Stimulated activated CD8-positive, alpha-beta memory T cell treated with anti-CD3 and anti-CD28 coated beads, Interleukin-2, amount 100 ng/mL, for 48 hours (primary cell): ENCODE results near the gene WDSUB1.

ENCODE experiments used
- DNase-seq, 2 donors: peaks; one replicate each; pipeline ENCODE4 v3.0.0-alpha.2; 2020; ENCODE audit warnings: low read depth in 2 of 2

WDSUB1 gene, protein sequence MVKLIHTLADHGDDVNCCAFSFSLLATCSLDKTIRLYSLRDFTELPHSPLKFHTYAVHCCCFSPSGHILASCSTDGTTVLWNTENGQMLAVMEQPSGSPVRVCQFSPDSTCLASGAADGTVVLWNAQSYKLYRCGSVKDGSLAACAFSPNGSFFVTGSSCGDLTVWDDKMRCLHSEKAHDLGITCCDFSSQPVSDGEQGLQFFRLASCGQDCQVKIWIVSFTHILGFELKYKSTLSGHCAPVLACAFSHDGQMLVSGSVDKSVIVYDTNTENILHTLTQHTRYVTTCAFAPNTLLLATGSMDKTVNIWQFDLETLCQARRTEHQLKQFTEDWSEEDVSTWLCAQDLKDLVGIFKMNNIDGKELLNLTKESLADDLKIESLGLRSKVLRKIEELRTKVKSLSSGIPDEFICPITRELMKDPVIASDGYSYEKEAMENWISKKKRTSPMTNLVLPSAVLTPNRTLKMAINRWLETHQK

DNA sequence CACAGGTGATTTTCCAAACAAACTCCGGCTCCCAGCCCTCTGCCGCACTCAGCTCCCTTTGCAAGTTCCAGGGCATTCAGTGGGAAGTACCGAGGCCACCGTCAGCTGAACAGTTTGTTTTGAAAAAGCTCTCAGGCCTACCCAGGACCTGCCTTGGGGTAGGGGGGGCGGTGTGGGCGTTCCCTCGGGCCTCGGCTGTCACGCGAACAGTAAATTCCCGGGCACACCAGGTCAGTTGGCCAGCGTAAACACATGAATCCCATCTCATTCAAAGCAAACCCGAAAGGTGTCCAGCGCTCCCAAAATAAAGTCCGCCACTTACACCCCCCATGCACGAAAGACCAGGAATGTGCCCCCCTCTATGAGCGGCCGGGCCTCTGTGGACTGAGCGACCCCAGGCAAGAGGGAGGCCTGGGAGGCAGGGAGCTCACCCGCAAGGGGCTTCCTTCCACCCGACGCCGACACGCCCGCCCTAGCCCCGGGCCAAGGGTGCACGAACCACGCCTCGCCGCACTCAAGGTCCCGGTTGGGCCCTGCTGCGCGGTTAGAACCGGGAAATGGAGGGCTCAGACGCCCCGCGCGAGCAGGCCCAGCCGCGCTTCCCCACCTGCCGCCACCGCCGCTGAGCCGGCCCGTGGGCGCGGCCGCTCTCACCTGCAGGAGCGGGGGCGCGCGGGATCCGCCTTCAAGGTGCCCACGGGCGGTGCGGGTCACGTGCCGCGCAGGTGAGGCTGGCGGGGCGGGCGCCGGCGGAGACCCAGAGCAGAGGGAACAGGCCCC is at the start of gene WDSUB1:
Gene WDSUB1 (minus strand): TSS at position 775 of the 780 bp plus-strand sequence. CDS start 3,634 bp downstream, outside the sequence.
- DNase-seq, result peak; percentile 15 to 27

DNA sequence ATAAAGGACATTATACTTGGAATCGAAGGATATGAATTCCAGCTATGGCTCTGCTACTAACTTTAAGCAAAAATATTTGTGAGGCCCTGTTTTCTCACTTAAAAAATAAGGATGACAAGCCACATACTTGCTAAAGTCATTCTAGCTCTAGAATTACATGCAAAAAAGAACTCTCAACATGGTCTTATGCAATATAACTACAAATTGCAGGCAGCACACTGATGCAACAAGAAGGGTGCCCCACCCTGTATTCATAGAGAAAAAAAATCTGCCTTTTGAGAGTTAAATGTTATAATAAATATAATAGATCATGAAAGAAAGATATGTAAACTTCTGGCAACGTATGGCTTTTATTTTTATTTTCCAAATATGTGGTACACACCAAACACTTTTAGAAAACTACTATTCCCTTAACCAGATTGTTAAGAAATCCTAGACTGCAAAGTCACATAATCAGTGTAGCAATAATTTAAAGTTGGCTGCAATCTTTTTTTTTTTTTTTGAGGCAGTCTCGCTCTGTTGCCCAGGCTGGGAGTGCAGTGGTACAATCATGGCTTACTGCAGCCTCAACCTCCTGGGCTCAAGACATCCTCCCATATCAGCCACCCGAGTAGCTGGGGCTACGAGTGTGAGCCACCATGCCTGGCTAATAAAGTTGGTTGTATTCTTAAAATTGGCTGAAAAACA is 40.2 kb upstream of the WDSUB1 start:
- DNase-seq, result no peak

DNA sequence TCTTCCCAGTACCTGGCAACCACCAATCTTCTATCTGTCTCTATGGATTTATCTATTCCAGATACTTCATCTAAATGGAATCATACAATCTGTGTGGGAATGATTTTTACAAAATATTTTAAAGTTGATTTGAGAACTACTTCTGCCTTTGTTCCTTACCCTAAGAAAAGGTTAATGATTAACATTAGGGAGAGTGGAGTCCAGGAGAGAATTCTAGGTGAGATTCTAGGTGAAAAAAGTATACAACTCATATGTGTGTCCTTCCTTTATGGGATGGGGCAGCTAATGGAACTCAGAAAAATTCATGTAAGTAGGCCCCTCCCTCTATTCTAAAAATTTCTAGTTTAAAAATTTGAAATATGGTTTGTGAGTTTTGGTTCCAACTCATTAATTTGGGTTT is 35.9 kb upstream of the WDSUB1 start:
- no peak for DNase-seq

DNA sequence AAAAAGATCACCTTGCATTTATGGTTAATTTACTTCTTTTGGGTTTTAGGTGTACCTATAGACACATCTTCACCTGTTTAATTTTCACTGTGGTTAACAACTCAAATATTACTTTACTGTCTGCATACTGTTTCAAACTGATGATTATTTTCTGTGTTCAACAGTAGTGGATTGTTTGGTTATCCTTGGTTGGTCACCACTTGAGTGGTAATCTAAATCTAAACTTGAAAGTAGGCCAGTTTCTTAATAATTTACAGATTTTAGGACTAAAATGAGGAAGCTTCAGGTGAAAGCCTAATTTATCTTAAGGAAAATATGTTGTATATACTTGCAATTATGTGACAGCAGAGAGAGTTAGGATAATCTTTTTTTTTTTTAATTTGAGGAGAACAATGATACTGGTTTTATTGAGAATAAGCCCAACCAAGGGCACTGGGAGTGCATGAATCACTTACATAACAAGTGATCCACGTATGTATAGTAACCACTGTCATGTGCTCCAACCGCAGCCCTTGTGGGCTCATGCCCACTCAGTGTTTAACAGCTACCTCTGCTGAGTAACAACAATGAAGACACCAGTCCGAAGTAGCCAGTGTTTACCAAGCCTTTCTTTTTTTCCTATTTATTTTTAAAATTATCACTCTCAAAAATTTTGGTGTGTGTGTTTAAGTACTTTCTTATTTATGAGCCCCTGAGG is 31.0 kb upstream of the WDSUB1 start:
- no peak for DNase-seq

DNA sequence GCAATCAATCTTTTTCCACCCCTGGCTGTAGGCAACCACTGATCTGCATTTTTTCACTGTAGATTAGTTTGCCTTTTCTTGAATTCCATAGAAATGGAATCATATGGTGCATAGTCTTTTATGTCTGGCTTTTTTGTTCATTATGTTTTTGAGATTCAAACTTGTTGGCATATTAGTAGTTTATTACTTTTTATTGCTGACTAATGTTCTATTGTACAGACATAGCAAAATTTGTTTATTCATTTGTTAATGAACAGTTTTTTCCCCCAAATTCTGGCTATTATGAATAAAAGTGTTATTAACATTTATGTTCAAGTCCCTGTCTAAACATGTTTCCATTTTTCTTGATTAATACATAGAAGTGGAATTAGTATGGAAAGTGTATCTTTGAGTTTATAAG is 21.4 kb upstream of the WDSUB1 start:
- no peak for DNase-seq

DNA sequence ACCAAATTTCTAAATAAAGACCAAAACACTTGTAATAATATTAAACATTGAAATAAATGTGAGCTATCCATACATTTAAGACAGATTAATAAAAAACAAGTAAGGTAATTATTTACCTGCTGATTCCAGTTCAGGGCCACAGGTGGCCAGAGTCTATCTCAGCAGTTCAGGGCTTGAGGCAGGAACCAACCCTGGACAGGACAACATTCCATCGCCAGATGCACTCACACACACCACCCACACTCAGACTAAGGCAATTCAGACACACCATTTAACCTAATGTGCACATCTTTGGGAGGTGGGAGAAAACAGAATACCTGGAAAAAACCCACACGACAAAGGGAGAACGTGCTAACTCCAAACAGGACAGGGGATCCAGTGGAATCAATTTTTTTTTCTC is 14.1 kb upstream of the WDSUB1 start:
- DNase-seq, result no peak

DNA sequence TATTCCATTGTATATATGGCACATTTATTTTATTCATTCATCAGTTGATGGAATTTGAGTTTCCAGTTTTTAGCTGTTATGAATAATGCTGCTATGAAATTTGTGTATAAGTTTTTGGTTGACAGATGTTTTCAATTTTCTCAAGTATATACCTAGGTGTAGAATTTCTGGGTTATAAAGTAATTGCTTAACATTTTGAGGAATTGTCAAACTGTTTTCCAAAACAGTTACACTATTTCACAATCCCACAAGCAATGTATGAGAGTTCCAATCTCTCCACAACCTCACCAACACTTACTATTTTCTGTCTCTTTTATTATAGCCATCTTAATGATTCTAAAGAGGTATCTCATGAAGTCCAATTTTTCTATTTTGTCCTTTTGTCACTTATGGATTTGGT is 12.5 kb upstream of the WDSUB1 start:
- no peak for DNase-seq

DNA sequence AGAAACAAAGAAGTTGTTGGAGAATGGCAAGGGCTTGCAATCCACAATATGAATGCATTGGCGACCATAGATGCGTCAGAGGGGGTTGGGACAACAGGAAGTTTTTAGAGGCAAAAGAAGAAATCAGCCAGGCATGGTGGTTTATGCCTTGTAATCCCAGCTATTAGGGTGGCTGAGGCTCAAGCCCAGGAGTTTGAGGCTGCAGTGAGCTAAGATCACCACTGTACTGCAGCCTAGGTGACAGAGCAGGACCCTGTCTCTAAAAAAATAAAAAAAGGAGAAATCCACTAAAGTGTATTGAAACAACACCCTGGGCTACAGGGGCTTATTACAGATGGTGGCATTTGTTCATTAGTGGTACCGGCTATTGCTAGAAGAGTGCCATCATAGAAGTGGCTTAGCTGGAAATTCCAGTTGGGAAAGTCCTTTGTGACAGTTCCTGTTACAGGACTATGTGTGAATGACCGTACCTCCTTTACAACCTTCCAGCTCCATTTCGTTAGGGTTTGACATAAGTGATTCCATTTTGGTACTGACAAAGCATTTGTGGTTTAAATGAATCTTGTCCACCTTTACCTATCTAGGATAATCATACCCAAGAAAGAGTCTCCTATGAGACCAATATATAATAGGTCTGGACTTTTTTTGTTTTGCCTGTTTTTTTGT is 10.7 kb upstream of the WDSUB1 start:
- no peak for DNase-seq

DNA sequence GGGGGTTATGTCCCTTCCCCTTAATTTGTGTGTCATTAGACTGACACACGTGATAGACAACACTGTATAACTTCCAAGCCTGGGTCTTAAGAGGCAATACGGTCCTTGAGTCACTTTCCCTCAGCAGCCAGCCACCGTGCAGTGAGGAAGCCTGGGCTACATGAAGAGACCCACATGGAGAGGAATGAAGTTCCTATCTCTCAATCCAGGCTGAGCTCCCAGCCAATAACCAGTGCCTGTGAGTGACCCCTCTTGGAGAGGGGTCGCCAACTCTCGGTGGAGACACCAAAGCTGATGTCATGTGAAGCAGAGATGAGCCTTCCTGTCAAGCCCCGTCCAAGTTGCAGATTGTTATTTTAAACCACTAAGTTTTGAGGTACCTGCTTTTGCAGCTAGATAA is 5.7 kb upstream of the WDSUB1 start:
- no peak for DNase-seq

DNA sequence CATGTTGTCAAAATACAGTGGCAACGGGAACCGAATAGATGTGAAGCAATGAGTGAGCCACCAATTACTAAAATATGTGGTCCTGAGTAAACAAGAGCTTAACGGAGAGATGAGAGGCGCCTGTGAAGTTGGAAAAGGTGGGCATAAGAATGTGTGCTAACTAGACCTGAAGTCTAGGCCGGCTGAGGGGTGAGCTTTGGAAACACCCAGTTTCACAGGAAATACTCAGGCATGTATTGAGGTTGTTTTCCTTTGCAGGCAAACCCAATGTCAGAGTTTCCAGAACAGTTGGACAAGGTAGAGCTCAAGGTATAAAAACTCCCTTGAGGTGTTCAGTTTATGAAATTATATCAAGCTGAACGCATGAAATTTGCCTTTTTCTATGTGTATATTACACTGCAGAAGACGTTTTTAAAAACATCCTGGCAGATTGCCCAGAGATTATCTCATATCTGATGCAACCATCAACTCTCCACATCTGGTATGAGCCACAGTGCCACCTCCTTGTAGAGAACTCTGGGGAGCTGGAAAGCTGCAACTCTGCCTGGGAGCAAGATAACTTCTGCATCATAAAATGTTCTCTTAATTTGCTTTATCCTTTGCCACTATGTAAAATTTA is 3.9 kb upstream of the WDSUB1 start:
- DNase-seq, result no peak

DNA sequence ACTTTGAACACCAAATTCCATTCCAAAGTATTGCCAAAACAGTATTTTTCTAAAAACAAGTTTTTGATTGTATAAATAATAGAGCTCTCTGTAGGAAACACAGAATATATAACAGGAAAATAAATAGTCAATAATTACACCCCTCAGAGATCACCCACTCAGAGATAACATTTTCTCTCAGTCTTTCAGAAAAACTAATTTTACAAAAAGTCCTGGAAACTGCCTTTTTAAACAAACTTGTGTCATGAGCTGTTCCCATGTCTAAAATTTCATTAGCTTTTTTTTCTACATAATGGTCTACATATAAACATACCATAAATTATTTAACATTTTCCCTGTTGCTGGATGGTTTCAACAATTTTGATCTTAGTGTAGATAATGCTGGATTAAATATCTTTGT is 1.2 kb upstream of the WDSUB1 start:
- DNase-seq, result no peak

DNA sequence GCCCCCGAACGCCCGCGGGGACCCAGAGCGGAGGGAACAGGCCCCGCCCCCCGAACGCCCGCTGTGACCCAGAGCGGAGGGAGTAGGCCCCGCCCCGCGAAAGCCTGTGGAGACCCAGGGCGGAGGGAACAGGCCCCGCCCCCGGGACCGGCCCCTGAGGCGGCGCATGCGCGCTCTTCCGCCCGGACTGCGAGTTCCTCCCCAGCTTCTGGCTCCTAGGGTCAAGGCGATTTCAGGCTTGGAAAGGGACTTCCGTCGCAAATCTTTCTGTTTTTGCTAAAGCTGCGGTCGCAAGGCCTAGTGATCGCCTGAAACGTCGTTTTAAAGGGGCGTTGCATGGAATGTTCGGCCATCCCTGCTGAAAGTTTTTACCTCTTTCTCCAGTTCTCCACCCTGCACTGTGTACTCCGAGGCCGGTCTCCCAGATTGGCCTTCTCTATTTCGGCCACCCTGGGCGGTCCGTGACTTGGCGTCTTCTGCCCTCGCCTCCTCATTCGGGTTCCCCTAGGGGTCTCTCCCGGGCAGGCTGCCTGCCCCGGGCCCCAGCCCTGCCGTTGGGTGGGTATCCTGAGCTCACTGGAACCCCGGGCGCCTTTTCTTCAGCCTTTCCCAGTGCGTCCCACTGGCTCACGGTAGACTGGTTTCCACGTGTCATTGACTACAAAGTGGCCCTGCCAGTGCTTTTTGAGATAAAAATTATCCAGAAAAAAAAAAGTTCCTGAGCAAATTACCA is 372 bp upstream of the WDSUB1 start:
- DNase-seq, result peak; percentile 95 to 98

DNA sequence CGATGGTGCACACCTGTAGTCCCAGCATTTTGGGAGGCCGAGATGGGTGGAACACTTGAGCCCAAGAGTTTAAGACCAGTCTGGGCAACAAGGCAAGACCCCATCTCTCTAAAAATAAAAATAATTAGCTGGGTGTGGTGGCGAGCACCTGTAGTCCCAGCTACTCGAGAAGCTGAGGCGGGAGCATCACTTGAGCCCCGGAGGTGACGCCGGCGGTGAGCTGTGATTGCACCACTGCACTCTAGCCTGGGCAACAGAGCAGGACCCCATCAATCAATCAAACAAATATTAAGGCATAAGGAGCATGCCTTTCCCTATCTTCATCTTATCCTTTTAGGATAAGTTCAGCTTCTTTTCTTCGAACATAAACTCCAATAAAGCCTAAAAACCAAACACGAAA is 1.1 kb downstream of the WDSUB1 start:
- no peak for DNase-seq

DNA sequence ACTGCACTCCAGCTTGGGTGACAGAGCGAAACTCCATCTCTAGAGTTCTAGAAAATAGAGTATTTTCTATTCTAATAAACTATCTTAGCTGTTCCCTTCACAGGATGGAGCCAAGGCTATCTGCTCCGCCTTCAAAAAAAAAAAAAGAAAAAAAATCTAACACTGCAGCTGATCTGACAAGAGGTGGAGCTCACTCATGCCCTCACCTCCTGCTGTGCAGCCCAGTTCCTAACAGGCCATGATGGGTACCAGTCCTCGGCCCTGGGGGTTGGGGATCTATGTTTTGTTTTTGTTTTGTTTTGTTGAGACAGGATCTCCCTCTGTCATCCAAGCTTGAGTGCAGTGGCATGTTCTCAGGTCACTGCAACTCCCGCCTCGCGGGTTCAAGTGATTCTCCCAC is 3.0 kb downstream of the WDSUB1 start:
- no peak for DNase-seq

DNA sequence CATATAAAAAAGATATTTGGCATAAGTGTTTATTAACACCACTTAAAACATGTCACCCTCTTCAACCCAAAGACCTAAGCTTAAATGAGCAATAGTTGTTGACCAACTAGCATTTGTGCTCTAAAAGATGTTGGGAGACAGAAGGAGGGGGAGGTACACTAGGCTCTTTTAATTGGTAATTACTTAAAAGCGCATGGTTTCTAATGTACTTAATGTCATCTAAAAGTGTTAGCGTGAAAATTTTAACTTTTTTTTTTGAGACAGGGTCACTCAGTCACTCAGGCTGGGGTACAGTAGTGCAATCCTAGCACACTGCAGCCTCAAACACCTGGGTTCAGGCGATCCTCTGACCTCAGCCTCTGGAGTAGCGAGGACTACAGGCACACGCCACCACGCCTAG is 5.5 kb downstream of the WDSUB1 start:
- no peak for DNase-seq

DNA sequence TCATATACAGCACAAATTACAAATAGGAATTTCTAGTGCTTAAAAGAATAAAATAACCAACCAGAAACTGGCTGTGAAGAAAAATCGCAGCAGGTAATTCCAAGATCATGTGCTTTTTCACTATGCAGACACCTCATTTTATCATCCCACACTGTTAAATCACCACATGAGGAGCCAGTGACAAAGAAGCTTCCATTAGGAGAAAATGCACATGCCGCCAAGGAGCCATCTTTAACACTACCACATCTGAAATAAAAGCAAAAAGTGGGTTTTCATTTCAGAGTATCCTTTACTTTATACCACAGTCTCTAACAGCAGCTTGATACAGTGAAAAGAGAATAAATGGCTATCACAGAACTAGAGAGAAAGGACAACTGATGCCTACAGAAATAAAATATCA is 6.8 kb downstream of the WDSUB1 start:
- no peak for DNase-seq

DNA sequence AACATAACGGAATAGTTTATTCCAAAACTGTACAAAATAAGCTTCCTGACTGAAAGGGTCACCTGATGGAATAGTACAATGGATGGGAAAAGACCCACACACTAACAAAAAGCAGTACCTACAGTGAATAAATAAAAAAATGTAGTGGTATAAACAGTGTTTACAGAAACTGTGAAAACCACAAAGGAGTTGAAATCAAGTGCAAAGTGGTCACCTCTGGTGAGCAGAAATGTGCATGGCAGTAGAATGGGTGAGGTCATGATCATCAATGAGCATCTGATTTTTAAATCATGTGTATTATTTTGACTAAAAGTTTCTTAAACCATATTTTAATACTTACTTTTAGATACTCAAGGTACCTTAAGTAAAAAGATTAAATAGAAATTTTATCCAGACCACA is 11.4 kb downstream of the WDSUB1 start:
- no peak for DNase-seq

DNA sequence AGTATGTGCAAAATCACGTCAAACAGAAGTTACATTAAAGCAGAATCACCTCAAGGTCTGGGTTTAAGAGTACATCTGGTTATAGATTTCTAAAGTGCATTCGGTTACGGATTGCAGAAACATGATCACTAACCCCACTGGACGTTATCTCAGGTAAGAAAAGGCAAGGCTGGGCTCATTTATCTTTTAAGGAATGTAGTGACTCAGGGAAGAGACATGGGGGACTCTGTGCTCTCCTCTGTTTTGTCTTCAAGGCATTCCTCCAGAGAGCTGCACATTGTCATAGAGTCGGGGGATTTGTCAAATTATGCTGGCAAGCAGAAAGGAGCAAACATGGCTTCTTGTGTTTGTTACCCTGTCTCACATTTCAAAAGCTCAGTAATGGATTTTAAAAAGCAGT is 14.3 kb downstream of the WDSUB1 start:
- DNase-seq, result no peak

DNA sequence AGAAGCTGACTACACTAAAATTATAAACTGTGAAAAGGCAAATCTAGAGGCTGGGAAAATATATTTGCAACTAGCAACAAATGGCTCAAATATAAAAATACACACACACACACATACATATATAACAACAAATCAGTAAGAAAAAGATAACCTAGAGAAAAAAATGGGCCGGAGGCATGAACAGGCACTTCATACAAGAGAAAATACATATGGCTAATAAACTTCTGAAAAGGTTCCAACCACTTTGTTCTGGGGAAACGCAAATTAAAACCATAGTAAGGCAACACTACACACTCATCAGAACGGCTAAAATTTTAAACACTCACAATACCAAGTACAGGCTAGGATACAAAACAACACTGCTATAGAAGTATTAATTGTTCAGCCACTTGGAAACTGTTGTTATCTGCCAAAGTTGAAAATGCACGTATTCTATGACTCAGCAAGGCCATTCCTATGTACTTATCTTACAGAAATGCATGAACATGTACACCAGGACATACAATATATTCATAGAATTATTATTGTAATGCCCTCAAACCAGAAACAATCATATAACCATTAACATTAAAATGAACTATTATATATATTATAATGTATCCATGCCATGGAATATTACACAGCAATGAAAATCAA is 15.6 kb downstream of the WDSUB1 start:
- DNase-seq, result no peak

DNA sequence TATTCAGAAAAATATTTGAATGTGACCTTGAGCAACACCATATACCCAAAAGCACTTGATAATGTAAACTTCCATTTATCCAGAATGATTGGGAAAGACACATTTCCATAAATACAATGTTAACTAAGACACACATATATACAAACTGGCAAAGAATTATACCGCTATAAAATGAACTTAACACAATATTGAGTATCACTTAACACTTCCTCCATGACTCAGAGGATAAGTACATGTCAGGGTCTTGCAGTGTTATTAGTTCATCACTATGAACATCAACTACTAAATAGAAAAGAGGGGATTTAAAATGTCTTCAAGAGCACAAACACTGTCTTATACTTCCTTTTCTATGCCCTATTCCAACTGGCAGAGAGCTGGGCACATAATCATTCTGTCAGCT is 18.6 kb downstream of the WDSUB1 start:
- no peak for DNase-seq
